ENCODE measurements around the gene PIK3R2. TPM values are rescaled to one million over a fixed set of nuclear protein-coding genes. Genes with fewer than 3 reads are reported as not detected.
A peak's percentile ranks its signal among the peaks of the same experiment; 100 is the strongest.

PIK3R2 gene
- total RNA-seq, 1 donor from 2014 or later, result 94.7 TPM

GRCh38 chr19:18173054-18173571 lies 20.1 kb downstream of the PIK3R2 start:
- Mint-ChIP-seq H3K9me3 (no peaks in the 10 kb centered on the region), H3K4me1 (peaks cover 11% of the 10 kb centered on the region), H3K36me3 (peaks cover 21% of the 10 kb centered on the region), H3K4me3 (peak overlapping the region; percentile 24), H3K27ac (no peak overlapping the region), H3K27me3 (ENCODE audit: low read depth) (peaks cover 43% of the 10 kb centered on the region)
- TF ChIP-seq, protein P1, sequence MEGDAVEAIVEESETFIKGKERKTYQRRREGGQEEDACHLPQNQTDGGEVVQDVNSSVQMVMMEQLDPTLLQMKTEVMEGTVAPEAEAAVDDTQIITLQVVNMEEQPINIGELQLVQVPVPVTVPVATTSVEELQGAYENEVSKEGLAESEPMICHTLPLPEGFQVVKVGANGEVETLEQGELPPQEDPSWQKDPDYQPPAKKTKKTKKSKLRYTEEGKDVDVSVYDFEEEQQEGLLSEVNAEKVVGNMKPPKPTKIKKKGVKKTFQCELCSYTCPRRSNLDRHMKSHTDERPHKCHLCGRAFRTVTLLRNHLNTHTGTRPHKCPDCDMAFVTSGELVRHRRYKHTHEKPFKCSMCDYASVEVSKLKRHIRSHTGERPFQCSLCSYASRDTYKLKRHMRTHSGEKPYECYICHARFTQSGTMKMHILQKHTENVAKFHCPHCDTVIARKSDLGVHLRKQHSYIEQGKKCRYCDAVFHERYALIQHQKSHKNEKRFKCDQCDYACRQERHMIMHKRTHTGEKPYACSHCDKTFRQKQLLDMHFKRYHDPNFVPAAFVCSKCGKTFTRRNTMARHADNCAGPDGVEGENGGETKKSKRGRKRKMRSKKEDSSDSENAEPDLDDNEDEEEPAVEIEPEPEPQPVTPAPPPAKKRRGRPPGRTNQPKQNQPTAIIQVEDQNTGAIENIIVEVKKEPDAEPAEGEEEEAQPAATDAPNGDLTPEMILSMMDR (IDR thresholded peaks at IDR 0.05; ENCODE audit: unreplicated experiment), result no peak
- DNase-seq (ENCODE audit: low spot score in 2 of 2, unreplicated experiment in 2 of 2), result no peak

DNA sequence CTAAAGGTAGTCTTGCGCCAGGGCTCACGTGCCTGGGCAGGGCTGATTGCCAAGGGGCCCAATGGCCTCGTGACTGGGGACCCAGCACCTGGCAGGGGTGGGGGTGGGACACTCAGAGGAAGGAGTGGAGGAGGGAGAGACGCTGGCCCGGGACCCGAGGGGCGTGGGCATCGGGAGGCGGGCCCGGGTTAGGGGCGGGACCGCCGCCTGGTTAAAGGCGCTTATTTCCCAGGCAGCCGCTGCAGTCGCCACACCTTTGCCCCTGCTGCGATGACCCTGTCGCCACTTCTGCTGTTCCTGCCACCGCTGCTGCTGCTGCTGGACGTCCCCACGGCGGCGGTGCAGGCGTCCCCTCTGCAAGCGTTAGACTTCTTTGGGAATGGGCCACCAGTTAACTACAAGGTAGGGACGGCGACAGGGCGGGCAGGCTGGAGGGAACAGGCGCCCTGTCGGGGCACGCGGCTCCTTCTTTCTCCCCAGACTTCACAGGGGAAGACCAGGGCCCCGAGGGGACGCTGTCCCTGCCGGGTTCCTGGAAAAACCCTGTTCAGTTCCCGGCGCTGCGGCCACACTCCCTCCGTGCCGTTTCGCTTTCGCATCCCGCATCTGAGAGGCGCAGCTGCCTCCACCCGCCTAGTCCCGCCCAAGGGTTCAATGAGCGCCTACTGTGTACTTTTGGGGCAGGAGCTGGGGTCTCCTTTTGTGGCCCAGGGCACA lies 20.8 kb downstream of the PIK3R2 start, which contains the start of gene IFI30:
TSS of gene IFI30 (plus strand) at position 242 of the 717 bp plus-strand sequence. CDS start at position 271, 29 bp downstream.
- no peak for DNase-seq (ENCODE audit: low spot score in 2 of 2, unreplicated experiment in 2 of 2)
- peaks cover 46% of the 10 kb centered on the region for H3K27me3 Mint-ChIP-seq (ENCODE audit: low read depth)
- H3K27ac Mint-ChIP-seq, result no peak within 1 kb of the TSS
- peaks cover 11% of the 10 kb centered on the region for H3K4me1 Mint-ChIP-seq
- TF ChIP-seq, protein P1 (IDR thresholded peaks at IDR 0.05; ENCODE audit: unreplicated experiment), result no peak
- H3K9me3 Mint-ChIP-seq, result no peaks in the 10 kb centered on the region
- peaks cover 18% of the 10 kb centered on the region for H3K36me3 Mint-ChIP-seq
- peak within 1 kb of the TSS; percentile 70 for H3K4me3 Mint-ChIP-seq

DNA sequence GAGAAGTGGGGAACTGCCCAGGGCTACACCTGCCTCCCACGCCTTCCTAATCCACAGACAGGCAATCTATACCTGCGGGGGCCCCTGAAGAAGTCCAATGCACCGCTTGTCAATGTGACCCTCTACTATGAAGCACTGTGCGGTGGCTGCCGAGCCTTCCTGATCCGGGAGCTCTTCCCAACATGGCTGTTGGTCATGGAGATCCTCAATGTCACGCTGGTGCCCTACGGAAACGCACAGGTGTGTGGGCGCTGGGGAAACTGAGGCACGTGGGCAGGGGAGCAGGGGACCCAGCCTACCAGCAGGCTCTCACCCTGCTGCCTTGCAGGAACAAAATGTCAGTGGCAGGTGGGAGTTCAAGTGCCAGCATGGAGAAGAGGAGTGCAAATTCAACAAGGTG lies 22.0 kb downstream of the PIK3R2 start:
- peaks cover 16% of the 10 kb centered on the region for H3K36me3 Mint-ChIP-seq
- H3K4me1 Mint-ChIP-seq, result peaks cover 11% of the 10 kb centered on the region
- H3K9me3 Mint-ChIP-seq, result no peaks in the 10 kb centered on the region
- TF ChIP-seq, protein P1 (IDR thresholded peaks at IDR 0.05; ENCODE audit: unreplicated experiment), result no peak
- H3K27ac Mint-ChIP-seq, result no peak overlapping the region
- DNase-seq (ENCODE audit: low spot score in 2 of 2, unreplicated experiment in 2 of 2), result no peak
- peaks cover 48% of the 10 kb centered on the region for H3K27me3 Mint-ChIP-seq (ENCODE audit: low read depth)
- no peak overlapping the region for H3K4me3 Mint-ChIP-seq

DNA sequence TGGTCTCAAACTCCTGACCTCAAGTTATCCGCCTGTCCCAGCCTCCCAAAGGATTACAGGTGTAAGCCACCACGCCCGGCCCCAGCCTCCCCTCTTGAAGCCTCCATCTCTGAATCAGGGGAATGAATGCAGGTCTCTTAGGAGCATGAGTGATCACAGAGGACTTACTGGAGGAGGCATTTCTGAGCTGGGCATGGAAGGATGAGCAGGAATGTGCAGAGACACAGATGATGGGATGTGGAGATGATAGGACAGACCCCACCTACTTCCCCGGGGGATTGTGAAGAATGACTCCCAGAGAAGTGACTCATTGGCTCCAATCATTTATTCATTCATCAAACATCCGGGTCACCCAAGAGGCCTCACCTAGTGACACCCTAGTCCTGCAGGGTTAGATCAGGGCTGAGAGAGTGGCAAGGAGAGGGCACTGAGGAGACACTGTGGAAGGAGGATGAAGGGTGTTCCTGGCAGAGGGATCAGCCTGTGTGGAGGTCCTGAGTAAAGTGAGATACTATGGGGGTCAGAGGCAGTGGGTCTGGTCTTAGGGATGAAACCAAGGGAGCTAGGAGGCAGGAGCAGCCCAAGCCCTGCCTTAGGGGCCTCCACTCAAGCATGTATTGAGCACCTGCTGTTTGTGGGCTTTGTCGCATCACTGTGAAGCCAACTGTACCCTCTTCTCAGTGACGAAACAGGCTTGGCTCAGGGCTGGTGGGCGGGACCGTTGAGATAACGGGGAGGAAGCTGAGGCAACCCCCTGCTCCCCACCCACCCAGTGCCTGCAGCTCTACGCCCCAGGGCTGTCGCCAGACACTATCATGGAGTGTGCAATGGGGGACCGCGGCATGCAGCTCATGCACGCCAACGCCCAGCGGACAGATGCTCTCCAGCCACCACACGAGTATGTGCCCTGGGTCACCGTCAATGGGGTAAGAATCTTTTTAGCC lies 23.7 kb downstream of the PIK3R2 start:
- no peak overlapping the region for H3K27ac Mint-ChIP-seq
- DNase-seq (ENCODE audit: low spot score in 2 of 2, unreplicated experiment in 2 of 2), result no peak

GRCh38 chr19:18179957-18180356 lies 27.0 kb downstream of the PIK3R2 start:
- Mint-ChIP-seq H3K27ac (no peak overlapping the region), H3K9me3 (no peaks in the 10 kb centered on the region), H3K4me1 (no peaks in the 10 kb centered on the region), H3K4me3 (no peak overlapping the region), H3K27me3 (ENCODE audit: low read depth) (peaks cover 32% of the 10 kb centered on the region), H3K36me3 (no peaks in the 10 kb centered on the region)
- no peak for DNase-seq (ENCODE audit: low spot score in 2 of 2, unreplicated experiment in 2 of 2)
- TF ChIP-seq, protein P1 (IDR thresholded peaks at IDR 0.05; ENCODE audit: unreplicated experiment), result no peak

More for the DNA sequence above, 23.7 kb downstream of the PIK3R2 start:
- TF ChIP-seq, protein P1 (IDR thresholded peaks at IDR 0.05; ENCODE audit: unreplicated experiment), result no peak
- H3K27me3 Mint-ChIP-seq (ENCODE audit: low read depth), result peaks cover 48% of the 10 kb centered on the region
- H3K9me3 Mint-ChIP-seq, result no peaks in the 10 kb centered on the region
- no peak overlapping the region for H3K4me3 Mint-ChIP-seq
- peaks cover 11% of the 10 kb centered on the region for H3K4me1 Mint-ChIP-seq
- H3K36me3 Mint-ChIP-seq, result peaks cover 5% of the 10 kb centered on the region

All from mesothelial cell of epicardium (in vitro differentiated cells).